WTC11 (cell line): ENCODE measurements around the gene SNX13.

Source experiments
- ARID4B ChIP-seq: sonication (generic); formaldehyde crosslinking; IDR thresholded peaks from 2 replicates; pipeline ENCODE4 v1.8.0; 2023; ENCODE audit warnings: missing genetic modification reagents, mild to moderate bottlenecking, borderline replicate concordance
- ATF2 ChIP-seq: sonication (generic); formaldehyde crosslinking; IDR thresholded peaks from 2 replicates; pipeline ENCODE4 v1.8.1; 2022; ENCODE audit warnings: low read depth, missing genetic modification reagents, borderline replicate concordance
- CTCF ChIP-seq: fragments of 200-600 bp; IDR thresholded peaks from 2 replicates; pipeline ENCODE4 v1.8.0; 2022; ENCODE audit warnings: antibody characterized with exemption
- E2F5 ChIP-seq: sonication (generic); formaldehyde crosslinking; IDR thresholded peaks from 2 replicates; pipeline ENCODE4 v1.8.1; 2022; ENCODE audit warnings: mild to moderate bottlenecking, moderate library complexity, missing genetic modification reagents
- FOXJ3 ChIP-seq: sonication (generic); formaldehyde crosslinking; IDR thresholded peaks from 2 replicates; pipeline ENCODE4 v1.9.0; 2021; ENCODE audit warnings: missing genetic modification reagents, mild to moderate bottlenecking, borderline replicate concordance
- HMGXB4 ChIP-seq: sonication (generic); formaldehyde crosslinking; IDR thresholded peaks from 2 replicates; pipeline ENCODE4 v1.8.1; 2023; ENCODE audit warnings: mild to moderate bottlenecking, moderate library complexity, missing genetic modification reagents
- OVOL2 ChIP-seq: fragments of 250-450 bp; sonication (Bioruptor Pico); IDR thresholded peaks from 2 replicates; pipeline ENCODE4 v1.9.0; 2021; ENCODE audit warnings: mild to moderate bottlenecking, borderline replicate concordance
- TP53 ChIP-seq: sonication (generic); formaldehyde crosslinking; IDR thresholded peaks from 2 replicates; pipeline ENCODE4 v1.8.1; 2023; ENCODE audit warnings: mild to moderate bottlenecking, missing genetic modification reagents

GRCh38 chr7:17940302-17940883 is at the start of gene SNX13:
- TF ChIP-seq OVOL2 (CRISPR knock-in tag) (no peak), CTCF (no peak), E2F5 (CRISPR knock-in tag) (peak; percentile 71), ATF2 (CRISPR knock-in tag) (no peak), TP53 (CRISPR knock-in tag) (no peak), FOXJ3 (no peak), HMGXB4 (CRISPR knock-in tag) (peak; percentile 96), ARID4B (CRISPR knock-in tag) (peak; percentile 66; the same call in 1 of the 2 replicates)
